Measurements from ENCODE around the gene OMP.

GRCh38 chr11:77057938-77058474, 44.6 kb upstream of the OMP start:
- TF ChIP-seq EZH2 (IDR thresholded peaks at IDR 0.05; ENCODE audit: insufficient read depth, low read length) (no peak), CTCF (IDR thresholded peaks at IDR 0.05; ENCODE audit: insufficient read depth, low read depth, low read length) (no peak)

All from astrocyte (in vitro differentiated cells and primary cell).